GM12878 (cell line): ENCODE results near the gene NAA38. TPM values are rescaled to one million over a fixed set of nuclear protein-coding genes. Genes with fewer than 3 reads are reported as not detected.

Experiments
- ATAC-seq: fragments of 200-7000 bp; cut with Tn5 transposase; 3 replicates; pipeline ENCODE4 v1.9.1; 2020; ENCODE audit warnings: mild to moderate bottlenecking, moderate library complexity
- BruUV-seq: library from RNA; stranded (reverse); fragments of 400-500 nt; replicated peaks from 2 replicates; lab custom pipeline; 2021; lab: Mats Ljungman, UMichigan
- CTCF ChIA-PET: fragments of 300-600 bp; sonication (Branson Sonifier 250); formaldehyde crosslinking; extraction: SDS; loops from one replicate; lab custom pipeline; 2021; ENCODE audit warnings: inconsistent platforms; lab: Yijun Ruan, JAX
- POLR2A ChIA-PET: fragments of 350-600 bp; formaldehyde crosslinking; extraction: SDS; loops from one replicate; lab custom pipeline; 2021; ENCODE audit warnings: inconsistent platforms; lab: Charles Lee
- RAD21 ChIA-PET: fragments of 300-600 bp; sonication (Branson Sonifier 250); formaldehyde crosslinking; loops from one replicate; lab custom pipeline; 2023; ENCODE audit warnings: antibody characterized with exemption; ENCODE audit not compliant: unreplicated experiment; lab: Charles Lee
- SMC1A ChIA-PET: fragments of 300-600 bp; sonication (Branson Sonifier 250); formaldehyde crosslinking; loops from one replicate; lab custom pipeline; 2023; ENCODE audit not compliant: unreplicated experiment, uncharacterized antibody; lab: Charles Lee
- DNase-seq: peaks from one replicate; pipeline ENCODE4 v3.0.0-alpha.2; 2011; ENCODE audit warnings: low read depth, low spot score
- FAIRE-seq: peaks from 3 replicates; lab custom pipeline; 2011; peaks lifted over from hg19 to GRCh38; lab: Jason Lieb, UNC
- H2AFZ ChIP-seq: 2 replicates; pipeline ENCODE4 v1.6.0; 2011; ENCODE audit warnings: low read depth, low read length, control low read depth; ENCODE audit not compliant: control insufficient read depth
- H3K27ac ChIP-seq: 2 replicates; pipeline ENCODE4 v1.5.1; 2011; ENCODE audit warnings: control low read depth; ENCODE audit not compliant: control insufficient read depth, insufficient read depth
- H3K27me3 ChIP-seq, 2 experiments: replicated peaks in 1 of 2; 2 replicates each; pipeline versions ENCODE4 v1.6.0 to v1.6.1; 2011; ENCODE audit warnings: low read length in 1 of 2; ENCODE audit not compliant: control insufficient read depth in 2 of 2, insufficient read depth in 2 of 2
- H3K36me3 ChIP-seq, 2 experiments: 2 replicates each; pipeline ENCODE4 v1.5.1; 2011; ENCODE audit warnings: low read length in 1 of 2; ENCODE audit not compliant: control insufficient read depth in 2 of 2, insufficient read depth in 2 of 2
- H3K4me1 ChIP-seq: 2 replicates; pipeline ENCODE4 v1.6.1; 2011; ENCODE audit warnings: mild to moderate bottlenecking, low read length, moderate library complexity, mixed read lengths; ENCODE audit not compliant: control insufficient read depth, insufficient read depth
- H3K4me2 ChIP-seq: 2 replicates; pipeline ENCODE4 v1.6.0; 2011; ENCODE audit warnings: control low read depth; ENCODE audit not compliant: control insufficient read depth, insufficient read depth
- H3K4me3 ChIP-seq: fragments of 200-600 bp; sonication (generic); 2 replicates; pipeline ENCODE4 v1.5.1; 2016
- H3K79me2 ChIP-seq: 2 replicates; pipeline ENCODE4 v1.6.0; 2011; ENCODE audit warnings: low read length; ENCODE audit not compliant: control insufficient read depth, insufficient read depth
- H3K9ac ChIP-seq: 2 replicates; pipeline ENCODE4 v1.8.0; 2011; ENCODE audit warnings: low read length, control low read depth, mixed read lengths; ENCODE audit not compliant: control insufficient read depth, insufficient read depth
- H3K9me3 ChIP-seq: replicated peaks from 3 replicates; pipeline ENCODE4 v1.5.1; 2011; ENCODE audit warnings: mild to moderate bottlenecking, low read length; ENCODE audit not compliant: control insufficient read depth, insufficient read depth
- H4K20me1 ChIP-seq: 2 replicates; pipeline ENCODE4 v1.6.0; 2011; ENCODE audit not compliant: control insufficient read depth, insufficient read depth
- BACH1 ChIP-seq: fragments of 450-650 bp; IDR thresholded peaks from 2 replicates; pipeline ENCODE4 v1.6.1; 2017; ENCODE audit warnings: mild to moderate bottlenecking, borderline replicate concordance
- CHD1 ChIP-seq: IDR thresholded peaks from 2 replicates; pipeline ENCODE4 v1.6.1; 2012; ENCODE audit warnings: low read depth, low read length, improper control_type of control experiment
- E2F8 ChIP-seq: fragments of 450-650 bp; IDR thresholded peaks from 2 replicates; pipeline ENCODE4 v1.6.1; 2018; ENCODE audit warnings: mild to moderate bottlenecking, low read depth, moderate library complexity; ENCODE audit not compliant: partially characterized antibody
- EED ChIP-seq: sonication (generic); IDR thresholded peaks from 2 replicates; pipeline ENCODE4 v1.6.1; 2016; ENCODE audit warnings: antibody characterized with exemption, low read depth
- EGR1 ChIP-seq, 2 experiments: IDR thresholded peaks; 1 replicate in 1 of 2; 2 replicates in 1 of 2; pipeline ENCODE4 v1.6.1; 2011 to 2012; ENCODE audit warnings: low read depth in 2 of 2, low read length in 2 of 2, borderline replicate concordance in 1 of 2, mild to moderate bottlenecking in 1 of 2, moderate library complexity in 1 of 2
- FOXM1 ChIP-seq: IDR thresholded peaks from 2 replicates; pipeline ENCODE4 v1.6.1; 2012; ENCODE audit warnings: low read depth, mild to moderate bottlenecking, inconsistent platforms, low read length, moderate library complexity
- HCFC1 ChIP-seq: fragments of 150-350 bp; IDR thresholded peaks from 2 replicates; pipeline ENCODE4 v1.6.1; 2014; ENCODE audit warnings: low read length
- IRF4 ChIP-seq: IDR thresholded peaks from 2 replicates; pipeline ENCODE4 v1.6.1; 2011; ENCODE audit warnings: low read depth, low read length
- JUNB ChIP-seq: IDR thresholded peaks from 2 replicates; pipeline ENCODE4 v1.6.1; 2016; ENCODE audit warnings: antibody characterized with exemption, mild to moderate bottlenecking
- KLF5 ChIP-seq: fragments of 450-650 bp; IDR thresholded peaks from 2 replicates; pipeline ENCODE4 v1.6.1; 2014; ENCODE audit warnings: mild to moderate bottlenecking; ENCODE audit not compliant: partially characterized antibody
- NFYB ChIP-seq: IDR thresholded peaks from 2 replicates; pipeline ENCODE4 v1.6.1; 2011; ENCODE audit warnings: low read depth, mild to moderate bottlenecking, low read length, improper control_type of control experiment, moderate library complexity; ENCODE audit not compliant: insufficient read depth
- RELA ChIP-seq: fragments of 450-650 bp; IDR thresholded peaks from 2 replicates; pipeline ENCODE4 v1.8.0; 2014; ENCODE audit warnings: borderline replicate concordance; ENCODE audit not compliant: partially characterized antibody
- SIN3A ChIP-seq: IDR thresholded peaks from 2 replicates; pipeline ENCODE4 v1.6.1; 2012; ENCODE audit warnings: low read depth, low read length, improper control_type of control experiment
- SUPT20H ChIP-seq: IDR thresholded peaks from 2 replicates; pipeline ENCODE4 v1.6.1; 2011; ENCODE audit warnings: low read depth, mild to moderate bottlenecking, low read length, moderate library complexity, borderline replicate concordance; ENCODE audit not compliant: control insufficient read depth
- TCF12 ChIP-seq: IDR thresholded peaks from 2 replicates; pipeline ENCODE4 v1.6.1; 2011; ENCODE audit warnings: low read depth, mild to moderate bottlenecking, low read length
- TCF3 ChIP-seq: IDR thresholded peaks from 2 replicates; pipeline ENCODE4 v1.6.1; 2012; ENCODE audit warnings: low read depth, mild to moderate bottlenecking, low read length, borderline replicate concordance; ENCODE audit not compliant: insufficient read depth
- ZBED1 ChIP-seq: IDR thresholded peaks from 2 replicates; pipeline ENCODE4 v1.6.1; 2016; ENCODE audit warnings: borderline replicate concordance
- WGBS: methylation state at CpG from one replicate; pipeline ENCODE4 v1.1.6; 2016; ENCODE audit warnings: low lambda C conversion rate; ENCODE audit not compliant: insufficient replicate concordance, insufficient coverage; ENCODE audit errors: missing lambda C conversion rate; 5-methylcytosine and 5-hydroxymethylcytosine counted together
- in situ Hi-C: fragments of 300-500 bp; cut with MboI; formaldehyde crosslinking; loops from 9 replicates; pipeline ENCODE4 v1.14.3; 2018; ENCODE audit warnings: mixed read lengths
- intact Hi-C: fragments of 100-400 bp; cut with micrococcal nuclease; formaldehyde crosslinking; loops from one replicate; pipeline ENCODE4 v1.14.2; 2022; ENCODE audit not compliant: unreplicated experiment
- polyA plus RNA-seq, 11 experiments: library from polyadenylated mRNA; depleted of rRNA in 4 of 11; unstranded in 6 of 11; stranded (reverse) in 5 of 11; fragments of >200 nt; fragmentation: Nextera tagmentation in 4 of 11; fragmentation: Illumina TruSeq in 1 of 11; extraction: Ambion mirVana in 4 of 11; extraction: Trizol in 1 of 11; gene quantifications; 1 replicate in 1 of 11; 2 replicates in 10 of 11; pipeline versions ENCODE4 v1.2.1 to v1.2.3, GENCODE V29; 2011 to 2016; ENCODE audit warnings: inconsistent platforms in 2 of 11, missing spikeins in 2 of 11, low read depth in 1 of 11
- total RNA-seq, 4 experiments: library from RNA; depleted of rRNA in 3 of 4; stranded (reverse); fragments of >200 nt in 3 of 4; fragmentation: Illumina TruSeq in 1 of 4; extraction: Trizol in 1 of 4; gene quantifications; 2 replicates each; pipeline versions ENCODE4 v1.2.1 to v1.2.3, GENCODE V29; 2013 to 2021

The NAA38 gene
- total and polyA plus RNA-seq, 10 of the 15 experiments (the other 5 are each of a cell fraction or from before 2014, with no cell fraction given) = 31.5 to 337 (median 215) TPM

GRCh38 chr17:7851438-7852261, 5.7 kb downstream of the NAA38 start (continued):
- TF ChIP-seq EGR1 (IDR thresholded peaks at IDR 0.05; ENCODE audit: borderline replicate concordance in 1 of 2, low read depth in 2 of 2, low read length in 2 of 2) (peak in 1 of 2 experiments; percentile 34; a peak in 1 of 3 replicates), BACH1 (peak; percentile 64), HCFC1 (peak; percentile 33; the same call in 1 of the 2 replicates), NFYB (peak; percentile 96), RELA (peak; percentile 64), KLF5 (no peak), TCF12 (0 out of 2 replicates have a peak, but pooled peaks have one; percentile 70), SUPT20H (no peak)

- intact Hi-C loops (loop anchor here (1.0 kb wide), 2 partner anchors 16 to 29 kb away; no protein-coding TSS in a partner anchor), in situ Hi-C loops (no loop called here)
- CTCF ChIA-PET = interaction anchor here (0.8 to 3.3 kb wide), 10 partner anchors 12 to 146 kb away, joined by 3 to 47 read pairs (median 7); partner anchors contain the start of gene KDM6B
- Histone ChIP-seq H2AFZ (no peak overlapping the region), H3K27ac (no peak overlapping the region), H3K4me1 (peaks cover 21% of the 10 kb centered on the region), H3K9ac (no peak overlapping the region; the same call in none of the 2 replicates), H3K27me3 (no peaks in the 10 kb centered on the region), H3K4me3 (peak overlapping the region; percentile 41; the same call in 1 of the 2 replicates), H3K36me3 (peaks cover 12 to 29% of the 10 kb centered on the region in 2 experiments; a peak in 3 of 4 replicates), H3K4me2 (peak overlapping the region; percentile 70), H3K9me3 (no peaks in the 10 kb centered on the region), H4K20me1 (no peaks in the 10 kb centered on the region; the same call in 1 of the 2 replicates), H3K79me2 (peaks cover 6% of the 10 kb centered on the region)
- RAD21 ChIA-PET = interaction anchor here (0.9 to 2.1 kb wide), 6 partner anchors 9 to 108 kb away, joined by 3 to 27 read pairs (median 7); partner anchors contain the start of gene KDM6B
- ATAC-seq (peak; percentile 8), DNase-seq (no peak), FAIRE-seq (no peak)
- 82% methylated on average over 17 of the region's 17 CpGs for WGBS
- SMC1A ChIA-PET = interaction anchor here (0.6 to 2.3 kb wide), 7 partner anchors 11 to 32 kb away, joined by 3 to 14 read pairs (median 5); partner anchors contain the start of gene KDM6B
- TSS peak; percentile 16 for BruUV-seq
- POLR2A ChIA-PET = interaction anchor here (0.5 to 1.8 kb wide), 2 partner anchors 16 to 33 kb away, joined by 4 to 10 read pairs; no protein-coding TSS in a partner anchor
- TF ChIP-seq ZBED1 (no peak), IRF4 (no peak), FOXM1 (no peak), JUNB (no peak), CHD1 (no peak), TCF3 (no peak), SIN3A (no peak), EED (no peak), E2F8 (no peak)
Observed at GRCh38 chr17:7850701-7851437, 6.5 kb downstream of the NAA38 start.
